Kidney (tissue), 14 donors: ENCODE data around the gene EPS8. TPM values are rescaled to one million over a fixed set of nuclear protein-coding genes. Genes with fewer than 3 reads are reported as not detected.

ENCODE experiments used
- DNase-seq, 5 donors: peaks; one replicate each; pipeline ENCODE4 v3.0.0-alpha.2; 2013 to 2020
- FAIRE-seq: peaks from 2 replicates; lab custom pipeline; 2012; peaks lifted over from hg19 to GRCh38; lab: Jason Lieb, UNC
- H3K27ac ChIP-seq, 2 donors: one replicate each; pipeline ENCODE4 v1.7.0; 2013; ENCODE audit warnings: low read depth in 2 of 2, low read length in 2 of 2, inconsistent platforms in 1 of 2
- H3K27me3 ChIP-seq: one replicate; pipeline ENCODE4 v1.7.1; 2013; ENCODE audit warnings: low read length, inconsistent platforms; ENCODE audit not compliant: control insufficient read depth, insufficient read depth
- H3K36me3 ChIP-seq, 3 donors: one replicate each; pipeline versions ENCODE4 v1.7.0 to v1.7.1; 2013; ENCODE audit warnings: low read length in 3 of 3, control low read depth in 1 of 3, inconsistent platforms in 1 of 3; ENCODE audit not compliant: insufficient read depth in 3 of 3, control insufficient read depth in 2 of 3
- H3K4me1 ChIP-seq, 3 donors: one replicate each; pipeline versions ENCODE4 v1.7.0 to v1.7.1; 2013; ENCODE audit warnings: low read length in 3 of 3, inconsistent platforms in 1 of 3, low read depth in 1 of 3; ENCODE audit not compliant: control insufficient read depth in 2 of 3, insufficient read depth in 2 of 3
- H3K4me3 ChIP-seq, 3 donors: one replicate each; pipeline versions ENCODE4 v1.7.0 to v1.8.1; 2013; ENCODE audit warnings: low read length in 3 of 3, control low read depth in 1 of 3, inconsistent platforms in 1 of 3
- H3K9ac ChIP-seq, 3 donors: one replicate each; pipeline versions ENCODE4 v1.7.0 to v1.7.1; 2013; ENCODE audit warnings: low read length in 3 of 3, control low read depth in 1 of 3, inconsistent platforms in 1 of 3
- H3K9me3 ChIP-seq, 3 donors: one replicate each; pipeline versions ENCODE4 v1.7.0 to v1.7.1; 2013; ENCODE audit warnings: low read length in 3 of 3, control low read depth in 1 of 3, inconsistent platforms in 1 of 3; ENCODE audit not compliant: control insufficient read depth in 2 of 3, insufficient read depth in 1 of 3
- intact Hi-C: fragments of 100-400 bp; cut with DNase I; formaldehyde crosslinking; loops from one replicate; pipeline ENCODE4 v1.11.1; 2022
- polyA plus RNA-seq: library from polyadenylated mRNA; stranded (reverse); fragments of 350-450 nt; fragmentation: Illumina TruSeq; extraction: RNeasy Lipid Tissue Mini Kit (QIAGEN cat#74804); gene quantifications from one replicate; pipeline ENCODE4 v1.2.3, GENCODE V29; 2014; ENCODE audit warnings: low read depth, low replicate concordance; ENCODE audit not compliant: insufficient read depth
- total RNA-seq: library from RNA; stranded (reverse); fragmentation: NEBNext Ultra II Directional; extraction: Animal tissue kit (Norgen Biotek cat#: 25700); gene quantifications from one replicate; pipeline ENCODE4 v1.2.1, GENCODE V29; 2021
- TF ChIP-seq, protein P1 (sequence below): IDR thresholded peaks from 3 replicates; pipeline ENCODE4 v1.5.1; 2012; ENCODE audit warnings: mild to moderate bottlenecking, moderate library complexity, borderline replicate concordance; ENCODE audit not compliant: insufficient read depth; ENCODE audit errors: extremely low read depth
- donor health status: control.
- donor health status: control.
- donor health status: control.
- donor health status: control.
- donor health status: control.
- donor health status: DM: yes; HTN: yes; CAD: no.
- donor health status: Normal renal cell carcinoma (clear cell type).

EPS8 gene
- total and polyA plus RNA-seq, 2 donors from 2014 or later: 33.9 to 80.3 TPM

DNA sequence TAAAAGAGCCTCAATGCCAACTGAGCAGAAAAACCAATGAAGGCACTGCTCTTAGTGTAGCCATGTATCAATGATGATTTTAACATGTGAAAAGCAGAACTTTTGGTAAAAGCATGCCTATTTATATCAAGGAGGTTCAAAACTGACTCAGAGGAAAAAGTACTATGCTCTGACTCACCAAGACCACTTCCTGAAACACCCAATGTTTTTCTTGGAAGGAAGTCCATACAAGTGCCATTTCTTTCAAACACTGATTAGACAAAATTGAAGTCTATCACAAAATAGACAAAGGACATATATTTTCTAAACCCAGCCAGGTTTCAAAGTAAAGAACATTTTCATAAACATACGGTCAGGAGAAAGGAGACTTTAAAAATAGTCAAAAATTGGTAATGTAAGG lies 88.6 kb downstream of the EPS8 start:
- no peaks in the 10 kb centered on the region for H3K9me3 ChIP-seq
- H3K9ac ChIP-seq: no peak overlapping the region
- no peak overlapping the region for H3K4me3 ChIP-seq
- TF ChIP-seq, protein P1, sequence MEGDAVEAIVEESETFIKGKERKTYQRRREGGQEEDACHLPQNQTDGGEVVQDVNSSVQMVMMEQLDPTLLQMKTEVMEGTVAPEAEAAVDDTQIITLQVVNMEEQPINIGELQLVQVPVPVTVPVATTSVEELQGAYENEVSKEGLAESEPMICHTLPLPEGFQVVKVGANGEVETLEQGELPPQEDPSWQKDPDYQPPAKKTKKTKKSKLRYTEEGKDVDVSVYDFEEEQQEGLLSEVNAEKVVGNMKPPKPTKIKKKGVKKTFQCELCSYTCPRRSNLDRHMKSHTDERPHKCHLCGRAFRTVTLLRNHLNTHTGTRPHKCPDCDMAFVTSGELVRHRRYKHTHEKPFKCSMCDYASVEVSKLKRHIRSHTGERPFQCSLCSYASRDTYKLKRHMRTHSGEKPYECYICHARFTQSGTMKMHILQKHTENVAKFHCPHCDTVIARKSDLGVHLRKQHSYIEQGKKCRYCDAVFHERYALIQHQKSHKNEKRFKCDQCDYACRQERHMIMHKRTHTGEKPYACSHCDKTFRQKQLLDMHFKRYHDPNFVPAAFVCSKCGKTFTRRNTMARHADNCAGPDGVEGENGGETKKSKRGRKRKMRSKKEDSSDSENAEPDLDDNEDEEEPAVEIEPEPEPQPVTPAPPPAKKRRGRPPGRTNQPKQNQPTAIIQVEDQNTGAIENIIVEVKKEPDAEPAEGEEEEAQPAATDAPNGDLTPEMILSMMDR: no peak
- H3K4me1 ChIP-seq: peaks cover 0 to 11% (median 5%) of the 10 kb centered on the region in 3 donors
- intact Hi-C loops: no loop called here
- no peaks in the 10 kb centered on the region for H3K36me3 ChIP-seq
- DNase-seq (no peak), FAIRE-seq (peak; percentile 86)
- H3K27ac ChIP-seq: peak overlapping the region in 1 of 2 donors; percentile 69
- no peaks in the 10 kb centered on the region for H3K27me3 ChIP-seq

- Histone ChIP-seq H3K9ac (no peak overlapping the region), H3K27me3 (no peaks in the 10 kb centered on the region), H3K9me3 (no peaks in the 10 kb centered on the region), H3K4me3 (no peak overlapping the region), H3K27ac (peak overlapping the region; percentile 1 to 69), H3K4me1 (peaks cover 0 to 11% (median 5%) of the 10 kb centered on the region in 3 donors), H3K36me3 (no peaks in the 10 kb centered on the region)
- FAIRE-seq (no peak), DNase-seq (no peak)
- TF ChIP-seq, protein P1: no peak
- intact Hi-C loops: no loop called here
Measured at GRCh38 chr12:15699886-15700285, 89.3 kb downstream of the EPS8 start.

- Histone ChIP-seq H3K36me3 (no peaks in the 10 kb centered on the region), H3K9ac (no peak overlapping the region), H3K27me3 (no peaks in the 10 kb centered on the region), H3K9me3 (no peaks in the 10 kb centered on the region), H3K27ac (peak overlapping the region in 1 of 2 donors; percentile 56), H3K4me1 (peaks cover 0 to 11% (median 5%) of the 10 kb centered on the region in 3 donors), H3K4me3 (no peak overlapping the region)
- TF ChIP-seq, protein P1: no peak
- no peak for FAIRE-seq
- intact Hi-C loops: no loop called here
- DNase-seq: peak in 2 of 5 donors; percentile 15 to 30
Measured at GRCh38 chr12:15698377-15698871, 90.8 kb downstream of the EPS8 start.

DNA sequence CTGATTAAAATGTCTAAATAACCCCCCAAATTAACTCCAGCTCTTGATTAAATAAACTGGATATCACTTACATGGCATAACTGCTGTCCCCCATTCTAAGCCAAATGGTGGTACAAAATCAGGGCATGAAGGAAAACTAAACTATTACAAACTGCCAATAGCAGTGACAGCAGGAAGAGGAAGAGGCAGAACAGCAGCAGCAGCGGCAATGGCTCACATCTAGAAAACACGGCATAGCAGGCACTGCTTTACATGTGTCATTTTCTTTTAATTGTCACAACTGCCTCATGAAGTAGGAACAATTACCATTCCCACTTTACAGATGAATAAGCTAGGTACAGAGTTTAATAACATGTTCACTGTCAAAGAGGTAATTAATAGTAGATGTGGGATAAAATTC lies 92.0 kb downstream of the EPS8 start:
- Histone ChIP-seq H3K9me3 (no peaks in the 10 kb centered on the region), H3K4me3 (no peak overlapping the region), H3K27ac (no peak overlapping the region), H3K9ac (no peak overlapping the region), H3K36me3 (no peaks in the 10 kb centered on the region), H3K27me3 (no peaks in the 10 kb centered on the region), H3K4me1 (peaks cover 0 to 9% (median 5%) of the 10 kb centered on the region in 3 donors)
- FAIRE-seq (no peak), DNase-seq (no peak)
- TF ChIP-seq, protein P1: no peak
- intact Hi-C loops: no loop called here
